ENCODE data around the gene CEP76. TPM values are rescaled to one million over a fixed set of nuclear protein-coding genes. Genes with fewer than 3 reads are reported as not detected.

CEP76 gene
- polyA plus RNA-seq, 2 donors: 2.8 to 4.9 TPM

GRCh38 chr18:12711446-12711845 is 8.9 kb upstream of the CEP76 start:
- H3K9me3 ChIP-seq (ENCODE audit: control insufficient read depth in 2 of 2, insufficient read depth in 1 of 2, low read depth in 1 of 2, low read length in 1 of 2): no peaks in the 10 kb centered on the region
- H3K4me3 ChIP-seq (ENCODE audit: low read depth in 1 of 2, low read length in 2 of 2): no peak overlapping the region
- H3K27ac ChIP-seq (ENCODE audit: low read depth in 2 of 2, low read length in 1 of 2): no peak overlapping the region
- H3K27me3 ChIP-seq (ENCODE audit: control insufficient read depth in 1 of 2, insufficient read depth in 2 of 2, low read length in 2 of 2): no peaks in the 10 kb centered on the region
- peaks cover 9 to 10% of the 10 kb centered on the region in 2 donors for H3K36me3 ChIP-seq (ENCODE audit: control insufficient read depth in 2 of 2, insufficient read depth in 2 of 2, low read length in 1 of 2)
- WGBS, 2 donors: 97 to 99% methylated on average over 5 of the region's 5 CpGs
- no peaks in the 10 kb centered on the region for H3K4me1 ChIP-seq (ENCODE audit: control insufficient read depth in 2 of 2, insufficient read depth in 2 of 2, low read length in 1 of 2)

DNA sequence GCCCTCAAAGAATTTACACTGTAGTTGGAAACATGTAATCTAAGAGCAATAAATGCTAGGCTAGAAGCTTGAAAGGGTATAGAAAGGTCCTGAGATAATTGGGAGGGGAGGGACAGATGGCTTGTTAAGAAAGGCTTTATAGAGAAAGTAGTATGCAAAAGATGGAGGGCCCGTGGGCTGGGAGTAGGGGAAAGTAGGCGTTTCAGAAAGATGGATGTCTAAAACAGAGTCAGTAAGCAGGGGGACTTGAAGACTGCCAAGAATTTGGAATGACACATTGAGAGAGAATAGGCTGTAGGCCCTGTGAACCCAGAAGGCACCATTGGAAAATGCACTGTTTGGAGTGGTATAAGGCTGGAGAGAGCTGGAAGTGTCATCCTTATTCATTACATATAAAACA is 1.1 kb upstream of the CEP76 start:
- WGBS, 2 donors: 0 to 1% methylated on average over 2 of the region's 2 CpGs

GRCh38 chr18:12703096-12703567 is 609 bp upstream of the CEP76 start:
- H3K4me3 ChIP-seq (ENCODE audit: low read depth in 1 of 2, low read length in 2 of 2): peak overlapping the region; percentile 81 to 95
- H3K4me1 ChIP-seq (ENCODE audit: control insufficient read depth in 2 of 2, insufficient read depth in 2 of 2, low read length in 1 of 2): no peaks in the 10 kb centered on the region
- WGBS, 2 donors: 0% methylated on average over 28 of the region's 28 CpGs
- H3K36me3 ChIP-seq (ENCODE audit: control insufficient read depth in 2 of 2, insufficient read depth in 2 of 2, low read length in 1 of 2): peaks cover under 1 to 3% of the 10 kb centered on the region in 2 donors
- peak overlapping the region; percentile 92 to 96 for H3K27ac ChIP-seq (ENCODE audit: low read depth in 2 of 2, low read length in 1 of 2)
- no peaks in the 10 kb centered on the region for H3K27me3 ChIP-seq (ENCODE audit: control insufficient read depth in 1 of 2, insufficient read depth in 2 of 2, low read length in 2 of 2)
- H3K9me3 ChIP-seq (ENCODE audit: control insufficient read depth in 2 of 2, insufficient read depth in 1 of 2, low read depth in 1 of 2, low read length in 1 of 2): no peaks in the 10 kb centered on the region

More for the DNA sequence above, 1.1 kb upstream of the CEP76 start:
- Histone ChIP-seq H3K4me1 (ENCODE audit: control insufficient read depth in 2 of 2, insufficient read depth in 2 of 2, low read length in 1 of 2) (no peaks in the 10 kb centered on the region), H3K4me3 (ENCODE audit: low read depth in 1 of 2, low read length in 2 of 2) (peak overlapping the region; percentile 81 to 95), H3K36me3 (ENCODE audit: control insufficient read depth in 2 of 2, insufficient read depth in 2 of 2, low read length in 1 of 2) (peaks cover 3% of the 10 kb centered on the region in 2 donors), H3K9me3 (ENCODE audit: control insufficient read depth in 2 of 2, insufficient read depth in 1 of 2, low read depth in 1 of 2, low read length in 1 of 2) (no peaks in the 10 kb centered on the region), H3K27me3 (ENCODE audit: control insufficient read depth in 1 of 2, insufficient read depth in 2 of 2, low read length in 2 of 2) (no peaks in the 10 kb centered on the region), H3K27ac (ENCODE audit: low read depth in 2 of 2, low read length in 1 of 2) (no peak overlapping the region)

GRCh38 chr18:12701161-12701560 is 1.4 kb downstream of the CEP76 start:
- peak overlapping the region; percentile 81 to 95 for H3K4me3 ChIP-seq (ENCODE audit: low read depth in 1 of 2, low read length in 2 of 2)
- 72 to 73% methylated on average over 3 of the region's 3 CpGs for WGBS, 2 donors
- H3K27ac ChIP-seq (ENCODE audit: low read depth in 2 of 2, low read length in 1 of 2): no peak overlapping the region
- no peaks in the 10 kb centered on the region for H3K36me3 ChIP-seq (ENCODE audit: control insufficient read depth in 2 of 2, insufficient read depth in 2 of 2, low read length in 1 of 2)
- no peaks in the 10 kb centered on the region for H3K4me1 ChIP-seq (ENCODE audit: control insufficient read depth in 2 of 2, insufficient read depth in 2 of 2, low read length in 1 of 2)
- no peaks in the 10 kb centered on the region for H3K9me3 ChIP-seq (ENCODE audit: control insufficient read depth in 2 of 2, insufficient read depth in 1 of 2, low read depth in 1 of 2, low read length in 1 of 2)
- H3K27me3 ChIP-seq (ENCODE audit: control insufficient read depth in 1 of 2, insufficient read depth in 2 of 2, low read length in 2 of 2): no peaks in the 10 kb centered on the region

GRCh38 chr18:12699747-12700146 is 2.8 kb downstream of the CEP76 start:
- Histone ChIP-seq H3K36me3 (ENCODE audit: control insufficient read depth in 2 of 2, insufficient read depth in 2 of 2, low read length in 1 of 2) (no peaks in the 10 kb centered on the region), H3K4me3 (ENCODE audit: low read depth in 1 of 2, low read length in 2 of 2) (no peak overlapping the region), H3K27me3 (ENCODE audit: control insufficient read depth in 1 of 2, insufficient read depth in 2 of 2, low read length in 2 of 2) (no peaks in the 10 kb centered on the region), H3K4me1 (ENCODE audit: control insufficient read depth in 2 of 2, insufficient read depth in 2 of 2, low read length in 1 of 2) (no peaks in the 10 kb centered on the region), H3K9me3 (ENCODE audit: control insufficient read depth in 2 of 2, insufficient read depth in 1 of 2, low read depth in 1 of 2, low read length in 1 of 2) (no peaks in the 10 kb centered on the region), H3K27ac (ENCODE audit: low read depth in 2 of 2, low read length in 1 of 2) (no peak overlapping the region)
- WGBS, 2 donors: 78 to 85% methylated on average over 2 of the region's 2 CpGs

DNA sequence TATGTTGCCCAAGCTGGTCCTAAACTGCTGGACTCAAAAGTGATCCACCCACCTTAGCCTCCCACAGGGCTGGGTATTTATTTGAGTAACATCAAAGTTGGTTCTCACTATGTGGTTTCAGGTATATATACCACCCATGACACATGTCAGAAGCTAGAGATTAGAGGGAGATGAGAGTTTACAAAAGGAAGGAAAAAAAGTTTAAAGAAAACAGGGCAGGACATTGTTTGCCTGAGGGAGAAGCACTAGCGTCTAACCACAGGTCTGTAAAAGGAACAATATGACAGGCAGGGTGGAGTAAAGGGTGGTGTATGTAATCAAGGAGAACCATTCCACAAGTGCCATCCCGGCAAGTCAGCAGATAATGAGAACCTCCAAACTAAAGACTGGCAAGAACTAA is 8.5 kb downstream of the CEP76 start:
- peak overlapping the region; percentile 65 to 78 for H3K27ac ChIP-seq (ENCODE audit: low read depth in 2 of 2, low read length in 1 of 2)
- H3K9me3 ChIP-seq (ENCODE audit: control insufficient read depth in 2 of 2, insufficient read depth in 1 of 2, low read depth in 1 of 2, low read length in 1 of 2): no peaks in the 10 kb centered on the region
- no peaks in the 10 kb centered on the region for H3K36me3 ChIP-seq (ENCODE audit: control insufficient read depth in 2 of 2, insufficient read depth in 2 of 2, low read length in 1 of 2)
- no peak overlapping the region for H3K4me3 ChIP-seq (ENCODE audit: low read depth in 1 of 2, low read length in 2 of 2)
- 29 to 45% methylated on average over 2 of the region's 2 CpGs for WGBS, 2 donors
- H3K27me3 ChIP-seq (ENCODE audit: control insufficient read depth in 1 of 2, insufficient read depth in 2 of 2, low read length in 2 of 2): no peaks in the 10 kb centered on the region
- no peaks in the 10 kb centered on the region for H3K4me1 ChIP-seq (ENCODE audit: control insufficient read depth in 2 of 2, insufficient read depth in 2 of 2, low read length in 1 of 2)

DNA sequence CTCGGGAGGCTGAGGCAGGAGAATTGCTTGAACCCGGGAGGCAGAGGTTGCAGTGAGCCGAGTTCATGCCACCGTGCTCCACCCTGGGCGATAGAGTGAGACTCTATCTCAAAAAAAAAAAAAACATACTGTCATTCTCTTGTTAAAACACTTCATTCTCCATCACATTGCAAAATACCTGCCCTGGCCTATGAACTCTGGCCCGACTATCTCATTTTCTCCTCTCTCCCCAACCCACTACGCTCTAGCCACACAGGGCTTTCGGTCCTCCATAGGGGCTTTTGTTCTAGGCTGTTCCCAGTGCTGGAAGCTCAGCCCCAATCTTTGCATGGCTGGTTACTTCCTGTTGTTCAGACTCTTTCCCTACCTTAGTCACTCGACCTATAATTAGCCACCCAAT is 10.3 kb downstream of the CEP76 start:
- Histone ChIP-seq H3K9me3 (ENCODE audit: control insufficient read depth in 2 of 2, insufficient read depth in 1 of 2, low read depth in 1 of 2, low read length in 1 of 2) (no peaks in the 10 kb centered on the region), H3K36me3 (ENCODE audit: control insufficient read depth in 2 of 2, insufficient read depth in 2 of 2, low read length in 1 of 2) (no peaks in the 10 kb centered on the region), H3K4me1 (ENCODE audit: control insufficient read depth in 2 of 2, insufficient read depth in 2 of 2, low read length in 1 of 2) (no peaks in the 10 kb centered on the region), H3K27me3 (ENCODE audit: control insufficient read depth in 1 of 2, insufficient read depth in 2 of 2, low read length in 2 of 2) (no peaks in the 10 kb centered on the region), H3K4me3 (ENCODE audit: low read depth in 1 of 2, low read length in 2 of 2) (no peak overlapping the region), H3K27ac (ENCODE audit: low read depth in 2 of 2, low read length in 1 of 2) (no peak overlapping the region)
- WGBS, 2 donors: 85 to 91% methylated on average over 9 of the region's 9 CpGs

GRCh38 chr18:12689256-12689850 is 13.2 kb downstream of the CEP76 start:
- Histone ChIP-seq H3K36me3 (ENCODE audit: control insufficient read depth in 2 of 2, insufficient read depth in 2 of 2, low read length in 1 of 2) (no peaks in the 10 kb centered on the region), H3K27me3 (ENCODE audit: control insufficient read depth in 1 of 2, insufficient read depth in 2 of 2, low read length in 2 of 2) (no peaks in the 10 kb centered on the region), H3K9me3 (ENCODE audit: control insufficient read depth in 2 of 2, insufficient read depth in 1 of 2, low read depth in 1 of 2, low read length in 1 of 2) (no peaks in the 10 kb centered on the region), H3K4me3 (ENCODE audit: low read depth in 1 of 2, low read length in 2 of 2) (no peak overlapping the region), H3K27ac (ENCODE audit: low read depth in 2 of 2, low read length in 1 of 2) (no peak overlapping the region), H3K4me1 (ENCODE audit: control insufficient read depth in 2 of 2, insufficient read depth in 2 of 2, low read length in 1 of 2) (no peaks in the 10 kb centered on the region)
- 79 to 86% methylated on average over 4 of the region's 4 CpGs for WGBS, 2 donors

DNA sequence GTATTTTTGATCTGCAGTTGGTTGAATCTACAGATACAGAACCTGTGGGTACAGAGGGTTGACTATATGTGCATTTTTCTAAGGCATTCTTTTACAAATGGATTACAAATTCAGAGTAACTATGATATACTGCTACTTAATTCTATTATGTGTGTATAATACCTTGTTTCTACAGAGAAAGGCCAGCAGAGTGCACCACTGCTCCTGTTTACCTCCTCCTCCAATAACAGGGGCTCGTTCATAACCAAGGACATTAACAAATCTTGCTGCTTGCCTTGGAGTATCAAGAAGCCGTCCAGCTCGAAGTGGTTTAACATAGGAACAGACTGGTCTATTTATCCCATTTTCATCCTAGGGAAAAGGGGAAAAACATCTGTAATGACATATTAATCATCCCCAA is 16.4 kb downstream of the CEP76 start:
- 61 to 73% methylated on average over 3 of the region's 3 CpGs for WGBS, 2 donors
- H3K36me3 ChIP-seq (ENCODE audit: control insufficient read depth in 2 of 2, insufficient read depth in 2 of 2, low read length in 1 of 2): peaks cover 0 to 2% of the 10 kb centered on the region in 2 donors
- no peak overlapping the region for H3K27ac ChIP-seq (ENCODE audit: low read depth in 2 of 2, low read length in 1 of 2)
- no peaks in the 10 kb centered on the region for H3K9me3 ChIP-seq (ENCODE audit: control insufficient read depth in 2 of 2, insufficient read depth in 1 of 2, low read depth in 1 of 2, low read length in 1 of 2)
- H3K27me3 ChIP-seq (ENCODE audit: control insufficient read depth in 1 of 2, insufficient read depth in 2 of 2, low read length in 2 of 2): no peaks in the 10 kb centered on the region
- no peak overlapping the region for H3K4me3 ChIP-seq (ENCODE audit: low read depth in 1 of 2, low read length in 2 of 2)
- no peaks in the 10 kb centered on the region for H3K4me1 ChIP-seq (ENCODE audit: control insufficient read depth in 2 of 2, insufficient read depth in 2 of 2, low read length in 1 of 2)

GRCh38 chr18:12679183-12679786 is 23.2 kb downstream of the CEP76 start:
- no peaks in the 10 kb centered on the region for H3K9me3 ChIP-seq (ENCODE audit: control insufficient read depth in 2 of 2, insufficient read depth in 1 of 2, low read depth in 1 of 2, low read length in 1 of 2)
- 51 to 54% methylated on average over 8 of the region's 8 CpGs for WGBS, 2 donors
- H3K4me3 ChIP-seq (ENCODE audit: low read depth in 1 of 2, low read length in 2 of 2): no peak overlapping the region
- no peaks in the 10 kb centered on the region for H3K27me3 ChIP-seq (ENCODE audit: control insufficient read depth in 1 of 2, insufficient read depth in 2 of 2, low read length in 2 of 2)
- H3K36me3 ChIP-seq (ENCODE audit: control insufficient read depth in 2 of 2, insufficient read depth in 2 of 2, low read length in 1 of 2): peaks cover 5 to 7% of the 10 kb centered on the region in 2 donors
- H3K4me1 ChIP-seq (ENCODE audit: control insufficient read depth in 2 of 2, insufficient read depth in 2 of 2, low read length in 1 of 2): no peaks in the 10 kb centered on the region
- H3K27ac ChIP-seq (ENCODE audit: low read depth in 2 of 2, low read length in 1 of 2): peak overlapping the region in 1 of 2 donors; percentile 52
